ENCODE measurements around the gene LAG3.
A peak's percentile ranks its signal among the peaks of the same experiment; 100 is the strongest.

Gene LAG3

DNA sequence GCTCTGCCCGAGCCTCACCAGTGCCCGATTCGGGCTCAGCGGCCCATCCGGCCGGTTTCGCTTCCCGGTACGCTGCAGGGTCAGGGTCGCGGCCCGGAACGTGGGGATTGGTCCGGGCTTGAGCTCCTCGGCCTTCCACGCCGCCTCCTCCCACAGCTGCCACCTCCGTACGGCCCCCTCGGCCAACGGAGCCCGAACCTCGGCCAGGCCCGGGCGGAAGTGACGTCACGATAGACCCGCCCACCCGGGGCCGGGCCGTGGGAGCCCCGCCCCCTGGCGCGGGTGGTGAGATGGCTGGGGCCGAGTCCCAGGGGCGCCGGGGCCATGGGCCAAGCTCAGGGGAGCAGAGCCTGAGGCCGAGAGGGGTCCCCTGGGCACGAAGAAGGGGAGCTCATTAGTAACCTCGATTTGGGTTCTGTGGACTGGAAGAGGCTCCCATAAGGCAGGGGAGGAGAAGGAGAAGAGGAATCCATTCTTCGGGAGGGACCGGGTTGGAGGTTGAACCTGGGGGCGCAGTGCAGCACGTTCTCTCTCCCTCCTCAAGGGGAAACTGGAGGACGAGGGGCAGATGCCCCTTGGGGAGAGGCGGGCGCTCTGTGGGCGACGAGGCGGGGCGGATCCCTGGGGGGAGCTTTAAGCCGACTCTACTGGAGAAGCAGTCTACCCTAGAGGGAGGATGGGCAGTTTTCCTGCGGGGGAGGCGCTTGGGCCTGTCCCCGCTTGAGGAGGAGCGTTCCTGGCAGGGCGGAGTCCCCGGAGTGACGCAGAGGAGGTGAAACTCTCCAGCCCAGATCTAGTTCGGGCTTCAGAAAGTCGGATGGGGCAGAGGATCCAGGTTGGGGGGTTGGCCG is 19.2 kb upstream of the LAG3 start, which contains the start of gene MLF2:
MLF2 (minus strand) TSS at position 221 of the 851 bp plus-strand sequence. CDS start 807 bp downstream, outside the sequence.
- TF ChIP-seq, protein P1, sequence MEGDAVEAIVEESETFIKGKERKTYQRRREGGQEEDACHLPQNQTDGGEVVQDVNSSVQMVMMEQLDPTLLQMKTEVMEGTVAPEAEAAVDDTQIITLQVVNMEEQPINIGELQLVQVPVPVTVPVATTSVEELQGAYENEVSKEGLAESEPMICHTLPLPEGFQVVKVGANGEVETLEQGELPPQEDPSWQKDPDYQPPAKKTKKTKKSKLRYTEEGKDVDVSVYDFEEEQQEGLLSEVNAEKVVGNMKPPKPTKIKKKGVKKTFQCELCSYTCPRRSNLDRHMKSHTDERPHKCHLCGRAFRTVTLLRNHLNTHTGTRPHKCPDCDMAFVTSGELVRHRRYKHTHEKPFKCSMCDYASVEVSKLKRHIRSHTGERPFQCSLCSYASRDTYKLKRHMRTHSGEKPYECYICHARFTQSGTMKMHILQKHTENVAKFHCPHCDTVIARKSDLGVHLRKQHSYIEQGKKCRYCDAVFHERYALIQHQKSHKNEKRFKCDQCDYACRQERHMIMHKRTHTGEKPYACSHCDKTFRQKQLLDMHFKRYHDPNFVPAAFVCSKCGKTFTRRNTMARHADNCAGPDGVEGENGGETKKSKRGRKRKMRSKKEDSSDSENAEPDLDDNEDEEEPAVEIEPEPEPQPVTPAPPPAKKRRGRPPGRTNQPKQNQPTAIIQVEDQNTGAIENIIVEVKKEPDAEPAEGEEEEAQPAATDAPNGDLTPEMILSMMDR (IDR thresholded peaks at IDR 0.05; ENCODE audit: insufficient read depth, low read length, poor library complexity, severe bottlenecking), result no peak
- no peak for TF ChIP-seq EZH2phosphoT487 (conservative IDR thresholded peaks at IDR 0.05; ENCODE audit: low read length)
- Histone ChIP-seq H2AFZ (ENCODE audit: low read depth, low read length, severe bottlenecking) (peak within 1 kb of the TSS; percentile 83), H3K36me3 (ENCODE audit: low read length) (no peaks in the 10 kb centered on the region), H3K9ac (ENCODE audit: low read length) (peak within 1 kb of the TSS; percentile 98), H3K9me2 (replicated peaks; ENCODE audit: insufficient read depth, low read length) (no peaks in the 10 kb centered on the region), H3F3A (ENCODE audit: insufficient read depth) (no peaks in the 10 kb centered on the region), H3K4me3 (ENCODE audit: insufficient read depth, low read length, poor library complexity, severe bottlenecking) (peak within 1 kb of the TSS; percentile 98), H3K4me2 (ENCODE audit: low read depth, low read length, poor library complexity, severe bottlenecking) (peak within 1 kb of the TSS; percentile 71), H3K79me2 (ENCODE audit: insufficient read depth, low read length) (peaks cover 7% of the 10 kb centered on the region), H3K9me3 (ENCODE audit: insufficient read depth, low read length) (no peaks in the 10 kb centered on the region), H3K27me3 (ENCODE audit: low read length) (no peaks in the 10 kb centered on the region), H3K27ac (ENCODE audit: low read depth, low read length) (peak within 1 kb of the TSS; percentile 84), H4K20me1 (ENCODE audit: low read depth, low read length) (no peaks in the 10 kb centered on the region)

DNA sequence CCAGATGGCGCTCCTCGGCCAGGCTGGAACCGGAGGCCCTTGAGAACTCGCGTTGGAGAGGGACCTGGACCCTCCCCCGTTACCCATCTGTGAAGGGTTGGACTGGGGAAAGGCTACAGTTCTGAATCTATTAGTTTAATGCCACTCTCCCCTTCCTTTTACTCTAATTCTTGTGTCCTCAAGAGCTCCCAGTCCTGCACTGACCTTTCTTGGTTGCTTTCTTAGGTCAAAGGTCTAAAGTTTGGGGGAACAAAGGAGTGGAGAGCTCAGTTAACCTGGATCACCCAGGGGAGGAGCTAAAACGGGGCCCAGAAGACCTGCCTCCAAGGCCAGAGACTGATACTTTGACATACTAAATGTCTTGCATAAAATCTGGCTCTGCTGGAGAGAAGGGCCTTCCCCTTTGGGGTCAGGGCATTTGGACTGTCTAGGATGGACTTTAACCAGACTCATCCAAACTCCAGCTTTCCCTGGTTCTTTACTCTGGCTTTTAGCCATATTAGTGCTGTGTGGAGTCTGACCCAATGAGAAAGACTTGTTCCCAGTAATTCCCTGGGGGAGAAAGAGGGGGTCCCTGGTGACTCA is 18.5 kb upstream of the LAG3 start:
- Histone ChIP-seq H3F3A (ENCODE audit: insufficient read depth) (no peaks in the 10 kb centered on the region), H3K4me2 (ENCODE audit: low read depth, low read length, poor library complexity, severe bottlenecking) (peak overlapping the region; percentile 71), H3K9ac (ENCODE audit: low read length) (peak overlapping the region; percentile 98; the same call in 1 of the 2 replicates), H3K9me2 (replicated peaks; ENCODE audit: insufficient read depth, low read length) (no peaks in the 10 kb centered on the region), H3K27ac (ENCODE audit: low read depth, low read length) (no peak overlapping the region), H3K79me2 (ENCODE audit: insufficient read depth, low read length) (peaks cover 7% of the 10 kb centered on the region), H3K9me3 (ENCODE audit: insufficient read depth, low read length) (no peaks in the 10 kb centered on the region), H4K20me1 (ENCODE audit: low read depth, low read length) (no peaks in the 10 kb centered on the region), H3K4me3 (ENCODE audit: insufficient read depth, low read length, poor library complexity, severe bottlenecking) (no peak overlapping the region), H3K36me3 (ENCODE audit: low read length) (no peaks in the 10 kb centered on the region), H2AFZ (ENCODE audit: low read depth, low read length, severe bottlenecking) (no peak overlapping the region), H3K27me3 (ENCODE audit: low read length) (no peaks in the 10 kb centered on the region)
- no peak for TF ChIP-seq EZH2phosphoT487 (conservative IDR thresholded peaks at IDR 0.05; ENCODE audit: low read length)
- TF ChIP-seq, protein P1 (IDR thresholded peaks at IDR 0.05; ENCODE audit: insufficient read depth, low read length, poor library complexity, severe bottlenecking), result peak; percentile 74

DNA sequence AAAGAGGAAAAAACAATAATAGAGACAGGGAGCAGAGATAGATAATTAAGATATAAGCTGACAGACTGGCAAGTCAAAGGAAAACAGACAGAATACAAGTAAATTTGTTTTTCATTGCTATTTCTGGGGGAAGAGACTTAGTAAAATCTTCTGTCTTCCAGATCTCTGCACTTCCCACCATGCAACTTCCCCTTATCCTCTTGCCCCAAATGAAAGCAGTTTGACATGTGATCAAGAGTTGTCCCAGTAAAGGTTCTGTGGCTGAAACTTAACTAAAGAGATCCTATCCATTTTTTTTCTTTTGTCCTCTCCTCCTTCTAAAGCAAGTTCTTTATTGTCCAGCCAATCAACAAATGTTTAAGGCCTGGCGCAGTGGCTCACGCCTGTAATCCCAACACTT is 17.9 kb upstream of the LAG3 start:
- Histone ChIP-seq H3K4me3 (ENCODE audit: insufficient read depth, low read length, poor library complexity, severe bottlenecking) (no peak overlapping the region), H3K9me2 (replicated peaks; ENCODE audit: insufficient read depth, low read length) (no peaks in the 10 kb centered on the region), H3K9me3 (ENCODE audit: insufficient read depth, low read length) (no peaks in the 10 kb centered on the region), H4K20me1 (ENCODE audit: low read depth, low read length) (no peaks in the 10 kb centered on the region), H3K27me3 (ENCODE audit: low read length) (no peaks in the 10 kb centered on the region), H3K36me3 (ENCODE audit: low read length) (no peaks in the 10 kb centered on the region), H2AFZ (ENCODE audit: low read depth, low read length, severe bottlenecking) (no peak overlapping the region), H3K4me2 (ENCODE audit: low read depth, low read length, poor library complexity, severe bottlenecking) (no peak overlapping the region), H3K9ac (ENCODE audit: low read length) (no peak overlapping the region), H3K27ac (ENCODE audit: low read depth, low read length) (no peak overlapping the region), H3K79me2 (ENCODE audit: insufficient read depth, low read length) (peaks cover 7% of the 10 kb centered on the region), H3F3A (ENCODE audit: insufficient read depth) (no peaks in the 10 kb centered on the region)
- TF ChIP-seq, protein P1 (IDR thresholded peaks at IDR 0.05; ENCODE audit: insufficient read depth, low read length, poor library complexity, severe bottlenecking), result no peak
- no peak for TF ChIP-seq EZH2phosphoT487 (conservative IDR thresholded peaks at IDR 0.05; ENCODE audit: low read length)
